Measurements from ENCODE around the gene ANKRD55. TPM values are rescaled to one million over a fixed set of nuclear protein-coding genes. Genes with fewer than 3 reads are reported as not detected.
"Not testable (repeated sequence)": the region's sequence is repeated elsewhere in the genome, so short reads cannot be mapped to it uniquely, and the experiment has no call there.

ANKRD55 gene
- total RNA-seq, 1 donor from 2014 or later, result 0.49 TPM

- Histone ChIP-seq H3K27ac (no peak overlapping the region), H3K36me3 (no peaks in the 10 kb centered on the region), H3K4me1 (peaks cover 9% of the 10 kb centered on the region), H3K9me3 (no peaks in the 10 kb centered on the region), H3K27me3 (no peaks in the 10 kb centered on the region), H3K4me3 (no peak overlapping the region)
- intact Hi-C loops (cut with DNase I), result loop anchor here (5.0 kb wide), 1 partner anchor 567 kb away; no protein-coding TSS in a partner anchor
- no peak for TF ChIP-seq CTCF (IDR thresholded peaks at IDR 0.05)
- ATAC-seq (no peak), DNase-seq (no peak)
These were observed 36.9 kb upstream of the ANKRD55 start for GRCh38 chr5:56270058-56270457.

GRCh38 chr5:56269216-56269927 lies 36.2 kb upstream of the ANKRD55 start:
- Histone ChIP-seq H3K4me1 (peaks cover 9% of the 10 kb centered on the region), H3K27ac (no peak overlapping the region), H3K9me3 (no peaks in the 10 kb centered on the region), H3K36me3 (no peaks in the 10 kb centered on the region), H3K4me3 (no peak overlapping the region), H3K27me3 (no peaks in the 10 kb centered on the region)
- intact Hi-C loops (cut with DNase I), result no loop called here
- peak; percentile 48 for TF ChIP-seq CTCF (IDR thresholded peaks at IDR 0.05)
- ATAC-seq (peak; percentile 67), DNase-seq (no peak)

- ATAC-seq; H3K9me3 ChIP-seq; H3K27me3 ChIP-seq; H3K27ac ChIP-seq; intact Hi-C loops (cut with DNase I); DNase-seq; H3K4me1 ChIP-seq; H3K36me3 ChIP-seq; H3K4me3 ChIP-seq: not testable (repeated sequence)
These were observed 35.6 kb upstream of the ANKRD55 start for GRCh38 chr5:56268707-56269106.

GRCh38 chr5:56267856-56268255 lies 34.7 kb upstream of the ANKRD55 start:
- intact Hi-C loops (cut with DNase I), result no loop called here
- H3K4me1 ChIP-seq, result peaks cover 9% of the 10 kb centered on the region
- no peak for TF ChIP-seq CTCF (IDR thresholded peaks at IDR 0.05)
- DNase-seq (no peak), ATAC-seq (no peak)
- no peak overlapping the region for H3K4me3 ChIP-seq
- H3K36me3 ChIP-seq, result no peaks in the 10 kb centered on the region
- no peaks in the 10 kb centered on the region for H3K9me3 ChIP-seq
- H3K27me3 ChIP-seq, result no peaks in the 10 kb centered on the region
- no peak overlapping the region for H3K27ac ChIP-seq

- Histone ChIP-seq H3K9me3 (no peaks in the 10 kb centered on the region), H3K4me3 (no peak overlapping the region), H3K27me3 (no peaks in the 10 kb centered on the region), H3K4me1 (peaks cover under 1% of the 10 kb centered on the region), H3K27ac (no peak overlapping the region), H3K36me3 (no peaks in the 10 kb centered on the region)
- ATAC-seq, result peak; percentile 83
- DNase-seq, result no peak
- peak; percentile 58 for TF ChIP-seq CTCF (IDR thresholded peaks at IDR 0.05)
- intact Hi-C loops (cut with DNase I), result no loop called here
These were observed 31.4 kb upstream of the ANKRD55 start for GRCh38 chr5:56264417-56265025.

GRCh38 chr5:56262279-56262678 lies 29.1 kb upstream of the ANKRD55 start:
- H3K36me3 ChIP-seq, result no peaks in the 10 kb centered on the region
- H3K27me3 ChIP-seq, result no peaks in the 10 kb centered on the region
- TF ChIP-seq CTCF (IDR thresholded peaks at IDR 0.05), result no peak
- H3K4me3 ChIP-seq, result no peak overlapping the region
- peaks cover 5% of the 10 kb centered on the region for H3K4me1 ChIP-seq
- no peaks in the 10 kb centered on the region for H3K9me3 ChIP-seq
- DNase-seq (no peak), ATAC-seq (no peak)
- intact Hi-C loops (cut with DNase I), result no loop called here
- H3K27ac ChIP-seq, result no peak overlapping the region

Data from upper lobe of right lung (tissue), 1 donor.